GM21515 (cell line): ENCODE data around the gene FCF1.
A peak's percentile ranks its signal among the peaks of the same experiment; 100 is the strongest.

Source experiments
- ATAC-seq: cut with Tn5 transposase; IDR thresholded peaks from one replicate; pipeline ENCODE4 v1.9.1; 2021; ENCODE audit not compliant: unreplicated experiment

Gene FCF1, protein sequence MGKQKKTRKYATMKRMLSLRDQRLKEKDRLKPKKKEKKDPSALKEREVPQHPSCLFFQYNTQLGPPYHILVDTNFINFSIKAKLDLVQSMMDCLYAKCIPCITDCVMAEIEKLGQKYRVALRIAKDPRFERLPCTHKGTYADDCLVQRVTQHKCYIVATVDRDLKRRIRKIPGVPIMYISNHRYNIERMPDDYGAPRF

DNA sequence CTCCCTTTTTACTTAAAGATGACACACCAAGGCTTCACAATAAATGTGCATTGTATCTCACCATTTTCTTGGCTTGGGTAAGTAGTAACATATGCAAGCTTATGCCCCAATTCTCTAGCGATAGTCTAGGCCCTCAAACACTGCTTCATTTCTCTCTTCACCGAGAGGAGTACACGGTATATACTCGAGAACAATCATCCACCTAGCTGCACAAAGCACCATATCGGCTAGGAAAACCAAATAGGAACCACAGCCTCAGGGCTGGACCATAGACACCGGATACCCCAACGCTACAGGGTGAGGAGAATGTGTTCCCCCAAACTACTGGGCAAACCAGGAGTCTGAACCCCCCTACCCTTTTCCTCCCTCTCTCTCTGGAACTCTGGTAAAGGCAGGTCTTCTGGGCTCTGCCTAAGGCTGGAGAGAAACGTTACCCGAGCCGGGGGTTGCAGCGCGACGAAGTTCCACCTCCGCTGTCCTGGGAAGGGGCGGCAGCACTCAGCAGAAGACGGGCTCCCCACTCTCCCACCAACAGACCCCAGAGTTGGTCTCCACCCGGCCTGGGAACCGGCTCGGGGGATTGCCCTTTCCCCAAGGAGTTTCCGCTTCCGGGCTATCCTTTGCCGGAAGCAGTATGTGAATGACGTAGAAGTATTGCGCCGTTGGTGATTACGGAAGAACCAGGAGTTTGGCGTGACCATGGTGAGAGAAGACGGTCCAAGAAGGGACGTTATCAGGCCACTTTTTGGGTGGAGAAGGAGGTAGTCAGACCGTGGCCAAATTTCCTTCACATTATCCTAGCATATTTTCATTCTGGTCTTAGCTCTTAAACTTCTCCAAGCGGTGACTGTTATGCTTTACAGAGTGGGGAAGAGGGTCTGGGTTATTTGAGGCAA, at the start of gene FCF1, which contains the start of gene AREL1:
Gene FCF1 (plus strand): TSS at position 646 of the 896 bp plus-strand sequence. CDS start 54 bp downstream, at position 700.
Gene AREL1 (minus strand): TSS at position 582 of the 896 bp plus-strand sequence. CDS start 27,465 bp downstream, outside the sequence.
- peak; percentile 93 for ATAC-seq

DNA sequence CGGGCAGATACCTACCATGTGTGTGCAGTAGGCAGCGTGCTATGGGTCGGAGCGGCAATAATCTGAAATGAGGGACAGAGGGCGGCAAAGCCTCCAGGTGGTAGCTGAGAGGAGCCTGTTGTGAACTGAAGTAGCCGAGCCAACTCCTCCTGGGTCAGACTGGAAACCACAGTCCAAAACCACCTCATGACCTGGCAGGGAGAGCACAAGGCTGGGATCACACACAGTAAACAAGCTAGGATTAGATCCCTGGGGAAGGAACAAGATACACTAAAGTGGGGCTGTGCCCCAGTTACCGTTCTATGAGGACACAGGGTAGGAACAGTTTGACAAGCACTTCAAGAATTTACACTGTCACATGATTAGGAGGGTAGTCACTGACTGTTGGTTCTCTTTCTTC, 49.1 kb upstream of the FCF1 start:
- no peak for ATAC-seq

DNA sequence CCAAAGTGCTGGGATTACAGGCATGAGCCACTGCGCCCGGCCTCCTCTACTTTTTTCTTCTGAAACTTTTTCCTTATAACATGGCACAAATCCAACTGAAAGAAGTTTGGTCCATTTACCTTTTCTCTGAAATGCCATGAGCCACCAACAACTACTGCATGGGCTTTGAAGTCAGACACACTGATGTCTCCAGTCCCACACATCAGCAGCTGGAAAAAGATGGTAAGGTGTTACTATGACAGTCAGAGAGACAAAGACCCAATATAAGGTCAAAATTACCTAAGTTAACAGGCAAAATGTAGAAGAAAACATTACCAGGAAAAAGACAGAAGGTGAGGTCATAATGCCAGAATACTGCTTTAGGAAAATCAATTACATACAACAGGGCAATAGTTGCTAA, 48.2 kb upstream of the FCF1 start:
- ATAC-seq, result no peak

DNA sequence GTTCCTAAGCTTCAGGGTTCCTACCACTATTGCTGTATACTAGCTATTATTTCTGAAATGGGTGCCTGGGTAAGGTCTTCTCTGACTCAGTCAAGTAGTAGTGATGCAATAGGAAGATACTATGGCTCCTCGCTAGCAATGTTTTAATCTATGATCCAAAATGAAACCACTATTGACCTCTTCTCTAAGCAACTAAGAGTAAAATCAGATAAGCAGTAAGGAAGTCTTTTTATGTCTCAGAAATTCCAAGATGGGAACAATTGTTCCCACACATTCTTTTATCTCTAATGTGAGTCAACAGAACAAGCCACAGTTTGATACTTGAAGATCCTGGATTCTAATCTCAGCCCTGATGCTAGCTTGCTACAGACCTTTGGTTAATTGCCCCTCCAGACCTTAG, 45.2 kb upstream of the FCF1 start:
- no peak for ATAC-seq

DNA sequence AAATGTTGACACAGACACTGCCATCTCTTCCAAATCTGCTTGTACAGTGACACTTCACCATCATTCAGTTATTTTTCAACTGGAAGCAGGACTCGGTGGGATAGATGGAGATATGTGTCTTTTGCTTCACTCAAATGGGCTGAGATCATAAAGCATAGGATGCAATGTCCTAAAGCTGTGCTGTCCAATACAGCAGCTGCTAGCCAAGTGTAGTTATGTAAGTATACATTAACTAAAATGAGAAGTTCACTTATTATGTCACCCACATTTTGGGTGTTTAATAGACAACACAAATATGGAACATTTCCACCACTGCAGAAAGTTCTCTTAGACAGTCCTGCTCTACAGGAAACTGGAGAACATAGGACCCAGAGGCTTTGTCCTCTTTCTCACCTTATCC, 43.7 kb upstream of the FCF1 start:
- ATAC-seq, result no peak

DNA sequence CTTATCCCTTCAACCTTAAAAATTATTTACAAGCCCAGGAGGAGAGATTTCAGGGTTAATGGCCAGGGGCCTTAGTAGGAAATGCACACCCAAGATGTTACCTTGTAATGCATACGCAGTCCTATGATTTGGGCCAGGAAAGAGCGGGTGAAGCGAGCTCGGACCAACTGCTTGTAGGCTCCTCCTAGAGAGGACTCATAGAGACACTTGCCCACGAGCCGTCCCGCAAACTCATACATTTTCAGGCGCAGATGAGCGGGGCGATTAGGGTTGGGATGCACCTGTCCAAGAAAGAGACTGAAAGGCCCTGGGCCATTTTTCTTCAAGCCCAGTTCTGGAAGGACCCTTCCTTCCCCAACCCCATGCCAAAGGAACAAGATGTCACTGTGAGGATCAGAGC, 43.1 kb upstream of the FCF1 start:
- no peak for ATAC-seq

DNA sequence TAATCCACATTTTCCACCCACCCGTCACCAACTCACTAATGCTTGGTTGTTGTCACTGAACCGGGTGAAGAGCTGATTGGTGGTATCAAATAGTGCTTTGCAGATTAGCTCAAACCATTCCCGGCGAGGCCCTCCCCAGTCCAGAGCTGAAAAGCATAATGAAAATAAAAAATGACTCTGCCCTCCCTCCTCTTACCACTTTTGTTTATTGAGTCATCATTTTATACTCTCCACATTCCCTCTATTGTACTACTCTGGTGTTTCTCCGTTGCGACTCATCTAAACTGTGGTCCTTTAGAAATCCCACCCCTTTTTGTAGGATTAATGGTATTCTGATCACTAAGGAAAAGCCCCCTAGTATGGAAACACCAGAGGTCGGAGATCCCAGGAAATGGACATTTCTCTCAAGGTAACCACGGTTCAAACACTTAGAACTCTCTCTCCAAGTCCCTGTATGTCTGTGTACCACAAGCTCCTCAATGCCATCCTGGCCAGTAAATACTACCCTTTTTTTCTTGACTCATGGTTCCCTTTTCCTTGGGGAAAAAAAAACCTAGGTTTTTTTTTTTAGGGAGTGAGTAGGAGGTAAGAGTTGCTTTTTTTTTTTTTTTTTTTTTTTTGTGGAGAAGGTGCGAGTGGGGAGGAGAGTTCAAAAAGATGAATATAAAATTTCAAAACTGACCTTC, 42.1 kb upstream of the FCF1 start:
- ATAC-seq, result no peak

DNA sequence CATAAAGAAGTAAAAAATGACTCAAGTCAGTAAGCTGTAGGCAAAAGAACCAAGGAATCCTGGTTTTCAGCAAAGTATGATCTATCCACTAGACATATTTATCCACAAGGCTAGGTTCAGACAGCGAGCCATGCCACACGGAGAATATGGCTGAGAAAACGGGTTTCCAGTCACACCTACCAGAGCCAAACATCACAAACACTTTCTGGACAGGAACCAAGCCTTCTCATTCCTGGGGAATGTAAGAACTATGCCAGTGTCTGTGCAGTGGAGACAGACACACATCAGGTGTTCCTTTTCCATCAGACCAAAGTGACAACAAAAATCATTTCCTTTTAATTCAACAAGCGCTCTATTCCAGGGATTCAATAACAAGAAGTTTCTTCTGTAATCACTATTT, 41.2 kb upstream of the FCF1 start:
- ATAC-seq, result no peak

DNA sequence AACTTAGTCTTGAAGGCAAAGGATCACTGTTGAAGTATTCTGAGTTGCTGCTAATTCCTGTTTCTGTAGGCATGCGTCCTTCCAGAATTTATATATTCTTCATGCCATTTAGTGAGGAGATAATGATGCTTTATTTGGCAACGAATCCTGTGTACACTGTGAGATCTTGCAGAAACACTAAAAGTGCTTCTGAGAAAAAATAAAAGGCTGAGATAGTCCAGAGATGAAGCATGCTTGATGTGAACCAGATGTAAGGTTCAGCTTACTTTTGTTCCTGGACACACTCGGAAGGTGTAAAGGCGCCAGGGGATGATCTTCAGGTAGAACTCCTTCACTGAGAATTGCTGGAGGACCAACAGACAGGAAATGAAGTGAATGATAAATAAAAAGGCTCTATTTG, 39.2 kb upstream of the FCF1 start:
- no peak for ATAC-seq

DNA sequence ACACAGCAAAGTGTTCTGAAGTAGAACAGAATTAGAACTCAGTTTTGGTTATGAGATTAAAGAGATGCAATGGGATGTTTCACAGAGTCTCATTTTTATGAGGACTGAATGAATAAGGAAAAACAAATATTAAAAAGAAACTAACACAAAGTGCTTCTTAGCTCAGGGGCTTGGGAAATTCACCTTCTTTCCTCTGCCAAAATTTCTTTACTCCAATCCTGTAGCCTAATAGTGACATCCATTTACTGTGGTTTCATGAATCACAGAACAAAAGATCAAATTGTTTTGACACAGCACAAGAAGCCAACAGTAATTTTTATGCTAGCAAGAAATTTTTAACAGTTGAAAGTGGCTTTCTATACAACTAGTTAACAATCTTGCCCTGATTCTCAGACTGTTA, 37.7 kb upstream of the FCF1 start:
- ATAC-seq, result no peak

DNA sequence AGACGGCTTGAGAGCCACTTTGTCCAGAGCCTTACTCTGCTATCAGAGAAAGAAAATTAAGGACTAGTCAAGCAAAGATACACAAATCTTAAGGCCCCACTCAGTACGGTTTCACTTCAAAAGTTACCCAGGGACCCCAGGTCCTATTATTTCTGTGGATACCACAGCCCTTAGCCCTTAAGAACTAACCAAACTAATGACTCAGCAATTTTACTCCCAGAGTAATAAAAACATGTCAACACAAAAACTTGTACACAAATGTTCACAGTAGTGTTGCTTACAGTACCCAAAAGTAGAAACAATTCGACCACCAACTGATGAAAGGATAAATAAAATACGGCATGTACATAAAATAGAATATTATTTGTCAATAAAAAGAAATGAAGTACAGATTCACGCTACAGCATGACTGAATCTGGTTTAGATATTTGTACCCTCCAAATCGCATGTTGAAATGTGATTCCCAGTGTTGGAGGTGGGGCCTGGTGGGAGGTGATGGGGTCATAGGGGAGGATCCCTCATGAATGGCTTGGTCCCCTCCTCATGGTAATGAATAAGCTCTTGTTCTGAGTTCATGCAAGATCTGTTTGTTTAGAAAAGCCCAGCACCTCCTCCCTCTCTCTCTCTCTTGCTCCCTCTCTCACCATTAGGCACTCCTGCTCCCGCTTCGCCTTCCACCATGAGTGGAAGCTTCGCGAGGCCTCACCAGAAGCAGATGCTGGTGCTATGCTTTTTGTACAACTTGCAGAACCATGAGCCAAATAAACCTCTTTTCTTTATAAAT, 30.6 kb upstream of the FCF1 start:
- ATAC-seq, result no peak

DNA sequence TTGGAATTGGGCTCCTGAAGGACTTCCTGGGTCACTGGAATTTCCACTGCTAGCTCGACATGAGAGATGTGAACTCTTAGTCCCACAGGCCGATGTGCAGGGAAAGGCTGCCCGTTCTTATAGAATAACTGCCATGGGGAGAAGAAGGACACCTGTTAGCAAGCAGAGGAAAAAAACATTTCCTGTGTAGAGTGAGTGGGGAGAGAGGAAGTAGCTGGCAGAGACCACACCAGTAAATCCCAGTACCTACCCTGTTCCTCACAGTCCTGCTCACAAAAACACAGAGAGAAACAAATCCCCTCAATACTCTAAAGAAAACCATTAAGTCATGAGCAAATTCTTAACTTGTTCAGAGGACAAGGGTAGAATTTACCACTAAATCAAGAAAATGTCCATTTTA, 29.5 kb upstream of the FCF1 start:
- ATAC-seq, result no peak

DNA sequence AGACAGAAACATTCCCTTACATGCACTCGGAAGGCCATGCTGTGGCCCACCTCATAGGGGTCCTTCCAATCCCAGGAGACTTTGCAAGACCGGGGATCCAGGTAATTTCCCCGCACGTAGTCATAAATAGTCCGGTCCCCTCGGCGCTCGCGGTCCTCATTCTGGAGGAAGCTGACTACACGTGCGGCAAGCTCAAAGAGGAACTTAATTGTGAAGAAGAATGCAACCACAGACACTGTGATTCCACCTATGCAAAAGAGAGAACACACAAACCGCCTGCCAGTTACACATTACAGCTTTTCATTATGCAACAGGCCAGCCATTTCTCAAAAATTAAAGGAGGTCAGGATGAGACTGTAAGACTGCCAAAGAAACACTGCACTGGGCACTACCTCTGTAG, 28.5 kb upstream of the FCF1 start:
- ATAC-seq, result peak; percentile 63

DNA sequence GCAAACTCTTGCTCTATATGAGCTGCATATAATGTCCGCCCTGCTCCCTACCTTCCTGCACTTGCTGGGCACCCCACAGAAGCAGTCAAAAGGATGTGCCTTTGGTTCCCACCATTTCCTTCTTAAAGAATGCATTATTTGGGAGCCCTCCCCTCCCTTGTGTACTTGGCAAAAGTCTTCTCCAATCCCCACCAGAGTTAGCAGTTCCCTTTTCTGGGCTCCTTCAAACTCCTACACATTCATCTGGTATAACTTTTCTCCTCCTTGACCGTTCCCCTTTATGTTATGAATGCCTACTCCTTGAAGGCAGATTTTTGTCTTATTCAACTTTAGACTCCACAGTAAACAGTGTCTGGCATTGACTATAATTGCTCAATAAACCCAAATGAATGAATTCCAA, 27.9 kb upstream of the FCF1 start:
- no peak for ATAC-seq

DNA sequence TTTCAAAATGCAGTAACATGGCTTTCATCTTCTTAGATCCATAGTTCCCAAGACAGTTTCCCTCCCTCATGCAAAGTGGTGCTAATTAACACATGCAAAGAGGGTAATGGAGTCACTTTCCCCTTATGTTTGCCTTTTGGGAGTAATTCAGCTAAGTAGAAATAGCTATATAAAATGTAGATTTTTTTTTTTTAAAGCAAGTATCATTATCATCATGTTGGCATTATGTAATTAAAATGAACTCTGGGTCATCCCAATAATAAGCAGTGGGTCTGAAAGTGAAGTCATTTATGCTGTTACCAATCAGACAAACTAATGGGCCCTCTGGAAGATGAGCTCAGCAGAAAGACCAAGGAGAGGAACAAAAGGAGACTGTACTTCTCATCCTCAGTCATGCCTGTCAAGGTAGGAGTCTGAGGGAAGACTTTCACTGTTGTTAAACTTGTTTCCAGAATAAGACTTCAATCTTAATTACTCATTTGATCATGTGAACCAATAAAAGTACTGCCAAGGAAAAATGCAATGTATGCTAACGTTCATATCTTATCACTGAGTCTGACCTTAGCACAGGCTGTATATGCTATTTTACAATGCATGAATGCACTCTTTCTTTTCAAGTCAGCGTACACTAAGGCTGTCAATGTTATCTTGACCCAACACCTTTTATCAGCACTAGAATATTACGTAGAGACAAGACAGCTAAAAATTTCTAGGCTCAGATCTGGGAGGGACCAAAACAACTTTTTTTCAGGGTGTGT, 26.8 kb upstream of the FCF1 start:
- no peak for ATAC-seq

DNA sequence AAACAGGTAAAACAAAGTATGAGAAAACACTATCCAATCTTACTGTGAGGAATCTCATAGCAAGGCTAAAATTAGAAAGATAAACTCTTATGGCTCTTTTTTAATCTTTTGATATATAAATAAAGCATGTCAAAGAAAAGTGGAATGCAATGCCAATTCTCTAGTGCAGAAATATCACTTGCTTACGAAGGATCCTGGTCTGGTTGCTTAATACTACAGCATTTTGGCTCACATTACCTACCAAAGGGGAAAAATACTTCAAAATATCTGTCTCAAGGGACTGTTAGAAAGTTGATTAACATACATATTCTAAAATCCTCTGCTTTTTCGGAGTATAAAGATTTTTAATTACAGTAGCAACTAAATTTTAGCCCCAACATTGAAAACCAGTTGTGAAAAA, 21.5 kb upstream of the FCF1 start:
- no peak for ATAC-seq

DNA sequence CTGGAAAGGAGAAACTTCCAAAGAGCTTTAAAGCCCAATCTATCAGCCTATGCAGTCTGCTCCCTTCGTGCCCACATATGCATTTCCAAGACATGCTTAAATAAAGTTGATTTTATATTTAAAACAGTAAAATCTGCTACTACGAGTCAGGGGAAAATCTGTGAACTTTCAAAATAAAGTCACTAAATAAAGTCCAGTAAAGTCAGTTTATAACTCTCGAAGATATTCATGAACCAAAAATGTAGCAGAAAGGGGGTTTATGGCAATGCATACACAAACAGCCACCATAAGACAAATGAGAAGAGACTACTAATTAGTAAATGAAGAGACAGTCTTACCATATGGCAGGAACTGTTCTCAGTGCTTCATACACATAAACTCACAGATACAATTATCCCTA, 19.8 kb upstream of the FCF1 start:
- no peak for ATAC-seq

DNA sequence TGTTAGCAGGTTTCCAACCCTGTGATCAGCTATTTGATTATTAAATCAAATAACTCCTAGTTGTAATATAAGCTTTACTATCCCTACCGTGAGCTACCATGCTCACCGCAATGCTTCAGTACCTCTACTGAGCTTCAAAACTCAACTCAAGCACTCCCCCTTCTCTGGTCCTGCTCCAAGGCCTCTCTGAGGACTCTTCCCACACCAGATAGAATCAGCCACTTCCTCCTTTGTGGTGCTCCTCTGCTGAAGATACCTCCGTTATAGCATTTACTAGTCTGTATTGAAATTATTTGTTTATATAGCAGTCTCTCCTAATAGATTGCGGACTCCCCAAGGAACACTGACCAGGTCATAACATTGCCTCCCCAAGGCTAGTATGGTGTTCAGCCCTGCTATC, 17.5 kb upstream of the FCF1 start:
- no peak for ATAC-seq

DNA sequence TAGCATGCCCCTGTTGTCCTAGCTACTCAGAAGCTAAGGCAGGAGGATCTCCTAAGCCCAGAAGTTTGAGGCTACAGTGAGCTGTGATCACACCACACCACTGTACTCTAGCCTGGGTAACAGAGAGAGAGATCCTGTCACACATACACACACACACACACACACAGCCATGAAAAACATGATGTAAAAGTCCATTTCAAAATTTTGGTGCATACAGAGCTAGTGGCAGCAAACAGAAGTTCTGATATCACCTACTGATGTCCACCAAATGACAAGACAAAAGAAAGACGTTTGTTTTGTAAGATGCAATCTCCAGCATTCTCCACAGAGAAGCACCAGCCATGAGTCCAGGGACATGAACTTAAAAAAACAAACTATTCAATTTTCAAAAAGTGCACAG, 15.9 kb upstream of the FCF1 start:
- no peak for ATAC-seq

DNA sequence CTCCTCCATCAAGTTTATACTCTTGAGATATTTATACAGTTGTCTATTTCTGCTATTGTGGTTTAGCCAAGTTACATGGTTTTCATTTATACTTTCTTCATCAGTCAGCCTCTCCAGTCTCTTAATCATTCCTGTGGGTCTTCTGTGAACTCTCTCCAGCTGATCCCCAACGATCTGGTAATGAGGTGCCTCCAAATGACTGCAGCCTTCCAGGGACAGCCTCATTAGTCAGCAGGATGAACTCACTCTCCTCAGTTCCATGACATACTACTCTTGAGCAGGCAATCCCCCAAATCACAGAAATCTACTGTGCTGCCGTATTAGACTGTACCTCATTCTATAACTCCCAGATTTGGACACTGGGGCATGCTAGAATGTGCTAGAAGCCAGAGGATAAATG, 15.4 kb upstream of the FCF1 start:
- ATAC-seq, result no peak
